GM10847 (cell line): ENCODE data around the gene ATMIN.

Experiments
- POLR2A ChIP-seq: IDR thresholded peaks from 2 replicates; pipeline ENCODE4 v1.6.1; 2011; ENCODE audit not compliant: insufficient read length; ENCODE audit errors: extremely low read depth

Gene ATMIN

DNA sequence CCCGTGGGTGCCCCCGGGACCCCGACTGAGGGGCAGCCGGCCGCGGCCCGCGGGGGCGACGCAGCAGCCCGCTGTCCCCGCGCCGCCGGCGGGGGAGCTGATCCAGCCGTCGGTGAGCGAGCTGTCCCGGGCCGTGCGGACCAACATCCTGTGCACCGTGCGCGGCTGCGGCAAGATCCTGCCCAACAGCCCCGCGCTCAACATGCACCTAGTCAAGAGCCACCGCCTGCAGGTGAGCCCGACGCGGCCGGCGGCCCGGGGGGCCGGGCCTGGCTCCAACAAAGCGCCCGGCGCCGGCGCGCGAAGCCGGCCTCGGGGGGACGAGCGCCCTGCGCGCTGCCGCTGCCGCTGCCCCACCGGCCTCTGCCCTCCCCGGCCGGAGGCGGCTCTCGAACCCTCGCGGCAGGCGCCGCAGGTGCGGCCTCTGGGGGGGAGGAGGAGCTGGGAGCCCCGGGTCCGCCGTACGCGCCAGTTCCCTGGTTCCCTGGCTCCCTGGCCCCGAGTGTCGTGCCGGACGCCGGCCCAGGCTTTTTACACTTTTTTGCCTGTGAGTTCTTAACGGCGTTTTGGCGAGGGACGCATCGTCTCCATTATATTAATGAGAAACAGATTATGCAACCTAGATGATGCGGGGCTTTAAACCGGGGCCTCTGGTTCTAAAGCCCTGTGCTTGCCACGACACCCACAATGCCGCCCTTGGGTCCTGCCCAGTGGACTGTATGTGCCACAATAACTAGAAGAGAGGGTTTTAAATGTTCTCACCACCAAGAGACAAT, 521 bp downstream of the ATMIN start:
- TF ChIP-seq POLR2A: no peak

- no peak for TF ChIP-seq POLR2A
Measured at GRCh38 chr16:81036751-81037350, 1.2 kb downstream of the ATMIN start.

DNA sequence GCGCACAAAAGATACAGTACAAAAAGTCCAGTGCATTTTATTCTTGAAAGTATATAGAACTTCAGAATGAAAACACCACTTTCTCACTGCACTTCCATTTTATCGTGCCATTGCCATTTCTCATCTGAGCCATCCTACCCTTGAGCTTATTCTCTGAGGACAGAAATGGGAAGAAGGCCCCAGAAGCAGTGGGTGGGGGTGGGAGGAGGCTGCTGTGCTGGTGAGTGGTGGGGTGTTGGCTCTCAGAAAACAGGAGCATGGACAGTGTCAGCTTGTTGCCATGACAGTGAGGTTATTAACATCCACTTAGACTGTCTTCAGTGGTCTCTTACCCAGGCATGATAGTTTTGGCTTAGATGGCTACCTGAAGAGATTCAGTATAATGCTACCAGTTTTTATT, 4.5 kb downstream of the ATMIN start:
- no peak for TF ChIP-seq POLR2A

GRCh38 chr16:81040842-81041241, 5.2 kb downstream of the ATMIN start:
- no peak for TF ChIP-seq POLR2A

DNA sequence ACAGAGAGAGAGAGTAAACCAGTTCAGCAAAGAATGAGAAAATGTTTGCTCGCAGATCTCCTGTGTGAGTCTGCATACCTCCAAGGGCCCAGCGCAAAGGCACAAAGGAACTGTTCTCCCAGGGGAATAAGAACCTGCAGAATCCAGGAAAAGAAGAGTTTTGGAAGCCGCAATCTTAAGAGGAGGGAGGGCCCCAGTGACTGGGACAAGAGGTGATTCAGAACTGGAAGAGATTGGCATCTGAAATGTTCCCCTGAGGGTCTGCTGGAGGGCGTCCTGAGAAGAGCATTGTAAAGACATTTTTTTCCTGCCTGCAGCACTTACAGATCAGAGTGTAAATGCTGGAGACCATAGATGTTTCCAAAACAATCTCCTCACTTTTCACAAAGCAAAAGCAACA, 6.1 kb downstream of the ATMIN start:
- TF ChIP-seq POLR2A: no peak

- TF ChIP-seq POLR2A: no peak
Measured at GRCh38 chr16:81042821-81043220, 7.2 kb downstream of the ATMIN start.

GRCh38 chr16:81053761-81054160, 18.1 kb downstream of the ATMIN start:
- no peak for TF ChIP-seq POLR2A

DNA sequence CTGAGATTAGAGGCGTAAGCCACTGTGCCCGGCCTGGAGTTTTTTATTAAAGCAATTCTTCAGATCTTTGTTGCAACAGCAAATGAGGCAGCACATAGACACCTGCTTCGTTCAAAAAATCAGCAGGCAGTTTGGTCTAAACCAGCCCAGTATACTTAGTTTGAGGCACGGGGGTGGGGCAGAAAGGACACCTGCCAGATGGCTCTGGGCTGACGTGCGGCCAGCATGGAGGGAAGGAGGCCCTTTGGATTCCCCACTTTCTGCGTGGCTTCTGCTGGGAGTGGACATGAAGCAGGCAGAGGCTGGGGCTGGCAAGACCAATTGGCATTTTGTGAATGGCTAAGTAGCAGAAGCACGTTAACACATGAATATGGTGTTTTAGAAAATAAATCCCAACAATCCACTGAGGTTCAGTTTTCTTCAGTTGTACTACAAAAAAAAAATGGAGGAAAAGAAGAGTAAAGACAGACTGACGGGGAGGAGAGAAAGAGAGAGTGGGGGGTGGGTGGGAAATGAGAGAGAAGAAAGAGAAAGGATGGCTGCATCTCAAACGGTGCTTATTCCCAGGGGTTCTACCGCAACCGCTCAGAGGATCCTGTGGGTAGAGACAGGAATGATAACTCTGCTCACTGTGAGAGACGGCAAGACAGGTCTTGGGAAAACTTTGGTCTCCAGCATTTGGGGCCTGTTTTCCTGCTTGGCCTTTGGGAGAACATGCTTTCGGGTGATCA, 25.1 kb downstream of the ATMIN start:
- TF ChIP-seq POLR2A: no peak

DNA sequence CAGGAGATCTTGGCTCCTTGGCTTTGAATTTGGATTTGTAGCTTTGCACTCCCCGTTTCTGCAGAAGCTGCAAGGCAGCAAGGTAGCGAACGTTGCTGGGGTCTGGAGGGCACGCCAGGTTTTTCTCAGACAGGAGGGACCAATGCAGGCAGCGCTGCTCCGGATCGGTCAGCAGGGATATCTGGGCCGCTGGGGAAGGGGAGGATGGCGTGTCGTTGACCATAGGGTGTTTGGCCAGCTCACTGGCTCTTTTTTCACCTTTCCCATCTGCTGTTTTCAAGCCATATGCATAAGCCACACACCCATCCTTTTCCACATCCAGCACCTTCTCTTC, 25.6 kb downstream of the ATMIN start:
- TF ChIP-seq POLR2A: no peak

GRCh38 chr16:81061871-81062608, 26.4 kb downstream of the ATMIN start:
- no peak for TF ChIP-seq POLR2A

GRCh38 chr16:81066681-81067080, 31.0 kb downstream of the ATMIN start:
- TF ChIP-seq POLR2A: no peak

- TF ChIP-seq POLR2A: no peak
Measured at GRCh38 chr16:81067166-81067565, 31.5 kb downstream of the ATMIN start.

DNA sequence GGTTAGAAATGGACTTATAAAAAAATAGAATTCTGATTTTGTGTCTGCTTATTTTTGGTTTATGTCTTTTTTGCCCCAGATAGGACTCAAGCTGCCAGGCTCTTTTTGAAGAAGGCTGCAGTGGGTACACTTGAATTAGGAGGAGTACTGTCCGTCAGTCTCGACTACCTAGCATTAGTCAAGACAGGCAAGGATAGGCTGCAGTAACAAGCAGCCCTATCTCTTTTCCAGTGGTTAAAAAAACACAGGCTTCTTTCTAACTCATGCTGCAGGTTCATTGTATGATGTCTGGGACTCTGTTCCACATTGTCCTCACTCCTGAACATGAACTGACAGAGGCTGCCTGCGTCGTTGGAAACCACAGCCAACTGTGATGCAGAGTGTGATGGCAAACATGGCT, 33.4 kb downstream of the ATMIN start:
- no peak for TF ChIP-seq POLR2A

DNA sequence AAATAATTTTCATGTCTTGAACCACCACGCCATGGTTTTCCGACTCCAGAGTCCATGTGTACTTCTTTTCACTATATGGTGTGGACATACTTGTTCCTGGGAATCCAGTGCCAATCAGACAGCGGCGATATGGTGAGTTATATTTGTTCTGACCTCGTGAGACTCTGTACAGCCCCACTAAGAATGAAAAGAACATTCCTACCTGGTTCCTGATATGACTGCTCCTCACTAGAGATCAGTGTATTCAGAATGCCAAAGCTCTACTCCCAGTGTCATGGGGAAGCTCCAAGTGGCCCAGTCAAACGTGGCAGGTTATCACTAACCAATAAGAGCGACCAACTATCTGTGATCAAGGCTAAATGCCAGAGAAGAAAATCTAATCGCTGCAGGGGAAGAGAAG, 35.3 kb downstream of the ATMIN start:
- no peak for TF ChIP-seq POLR2A

GRCh38 chr16:81071805-81072204, 36.2 kb downstream of the ATMIN start:
- TF ChIP-seq POLR2A: no peak
